GM12892 (cell line): ENCODE data around the gene NEUROD1.

Experiments
- POLR2A ChIP-seq: IDR thresholded peaks from 2 replicates; pipeline ENCODE4 v1.6.1; 2011; ENCODE audit warnings: low read depth, low read length, control low read depth
- POLR2AphosphoS5 ChIP-seq: IDR thresholded peaks from 2 replicates; pipeline ENCODE4 v1.6.1; 2011; ENCODE audit warnings: low read depth, low read length, control low read depth

GRCh38 chr2:181648478-181649155 lies 31.7 kb downstream of the NEUROD1 start:
- no peak for TF ChIP-seq POLR2A
- no peak for TF ChIP-seq POLR2AphosphoS5
